Kasumi-1 (cell line): ENCODE measurements around the gene GIMAP6.
"Not testable (repeated sequence)": the region's sequence is repeated elsewhere in the genome, so short reads cannot be mapped to it uniquely, and the experiment has no call there.

Experiments
- DNase-seq, 2 experiments: peaks; one replicate each; lab custom pipeline; 2025; lab: John Stamatoyannopoulos, UW

The GIMAP6 gene

DNA sequence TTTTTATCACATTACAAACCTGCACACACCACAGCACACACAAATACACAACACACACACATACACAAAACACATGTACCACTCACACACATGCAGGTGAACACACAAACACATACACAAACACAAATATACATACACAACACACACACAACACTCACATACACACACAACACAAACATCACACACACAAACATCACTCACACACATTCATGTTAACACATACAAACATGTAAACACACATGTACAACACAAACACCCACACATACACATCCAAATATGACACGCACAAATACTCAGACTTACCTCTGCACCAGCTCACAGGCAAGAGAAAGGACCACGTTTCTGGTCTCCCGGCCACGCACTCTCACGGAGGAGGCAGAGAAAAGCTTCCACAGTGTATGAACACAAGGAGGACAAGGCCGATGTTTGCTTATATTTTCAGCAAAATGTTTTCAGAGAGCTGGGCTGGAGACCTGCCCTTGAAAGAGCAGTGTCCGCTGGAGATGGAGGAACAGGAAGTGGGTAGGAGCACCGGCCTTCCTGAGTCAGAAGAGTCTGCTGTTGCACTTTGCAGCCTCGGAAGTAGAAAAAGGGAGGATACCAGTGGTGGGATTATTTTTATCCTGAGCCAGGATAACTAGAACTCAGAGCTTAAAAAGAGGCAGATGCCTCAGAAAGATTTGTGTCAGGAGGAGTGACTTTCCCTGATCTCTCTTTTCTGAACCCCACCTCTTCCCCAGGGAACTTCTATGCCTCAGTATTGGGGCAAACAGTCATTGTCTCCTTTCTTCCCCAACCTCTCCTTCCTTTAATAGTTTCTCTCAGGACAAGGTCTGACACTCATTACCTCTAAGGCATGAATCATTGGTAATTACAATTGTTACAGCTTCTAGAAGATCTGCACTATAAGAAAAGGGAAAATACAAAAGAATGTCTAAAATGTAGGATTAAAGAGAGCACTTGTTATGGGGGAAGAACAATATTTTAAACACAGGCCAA is at the start of gene GIMAP6:
TSS of gene GIMAP6 (minus strand) at position 520 of the 999 bp plus-strand sequence. CDS start 2,243 bp downstream, outside the sequence.
- peak; percentile 76 to 78 for DNase-seq

DNA sequence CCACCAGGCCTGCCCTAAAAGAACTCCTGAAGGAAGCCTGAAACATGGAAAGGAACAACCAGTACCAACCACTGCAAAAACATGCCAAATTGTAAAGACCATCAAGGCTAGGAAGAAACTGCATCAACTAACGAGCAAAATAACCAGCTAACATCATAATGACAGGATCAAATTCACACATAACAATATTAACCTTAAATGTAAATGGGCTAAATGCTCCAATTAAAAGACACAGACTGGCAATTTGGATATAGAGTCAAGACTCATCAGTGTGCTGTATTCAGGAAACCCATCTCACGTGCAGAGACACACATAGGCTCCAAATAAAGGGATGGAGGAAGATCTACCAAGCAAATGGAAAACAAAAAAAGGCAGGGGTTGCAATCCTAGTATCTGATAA is 48.2 kb upstream of the GIMAP6 start:
- not testable (repeated sequence) for DNase-seq

DNA sequence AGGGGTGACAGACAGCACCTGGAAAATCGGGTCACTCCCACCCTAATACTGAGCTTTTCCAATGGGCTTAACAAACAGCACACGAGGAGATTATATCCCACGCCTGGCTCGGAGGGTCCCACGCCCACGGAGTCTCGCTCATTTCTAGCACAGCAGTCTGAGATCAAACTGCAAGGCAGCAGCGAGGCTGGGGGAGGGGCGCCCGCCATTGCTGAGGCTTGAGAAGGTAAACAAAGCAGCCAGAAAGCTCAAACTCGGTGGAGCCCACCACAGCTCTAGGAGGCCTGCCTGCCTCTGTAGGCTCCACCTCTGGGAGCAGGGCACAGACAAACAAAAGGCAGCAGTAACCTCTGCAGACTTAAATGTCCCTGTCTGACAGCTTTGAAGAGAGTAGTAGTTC is 46.4 kb upstream of the GIMAP6 start:
- not testable (repeated sequence) for DNase-seq

DNA sequence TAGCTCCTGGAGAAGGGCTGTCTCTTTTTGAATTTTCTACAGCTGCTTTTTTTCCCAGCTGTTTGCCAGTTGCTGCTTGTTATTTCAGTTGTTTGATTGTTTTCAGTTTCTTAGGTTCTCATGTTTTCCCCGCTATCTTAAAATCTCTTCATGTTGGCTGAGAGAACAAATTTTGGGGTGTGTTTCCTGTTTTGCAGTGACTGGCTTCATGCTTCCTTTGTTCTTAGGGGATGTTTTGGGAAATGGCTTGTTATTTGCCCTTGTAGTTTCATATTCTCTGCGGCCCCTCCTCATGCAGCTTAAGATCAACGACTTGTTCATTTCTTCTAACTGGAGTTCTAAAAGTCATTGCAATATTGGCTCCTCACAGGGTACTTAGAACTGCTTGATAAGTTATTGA is 44.7 kb upstream of the GIMAP6 start:
- DNase-seq = not testable (repeated sequence)

DNA sequence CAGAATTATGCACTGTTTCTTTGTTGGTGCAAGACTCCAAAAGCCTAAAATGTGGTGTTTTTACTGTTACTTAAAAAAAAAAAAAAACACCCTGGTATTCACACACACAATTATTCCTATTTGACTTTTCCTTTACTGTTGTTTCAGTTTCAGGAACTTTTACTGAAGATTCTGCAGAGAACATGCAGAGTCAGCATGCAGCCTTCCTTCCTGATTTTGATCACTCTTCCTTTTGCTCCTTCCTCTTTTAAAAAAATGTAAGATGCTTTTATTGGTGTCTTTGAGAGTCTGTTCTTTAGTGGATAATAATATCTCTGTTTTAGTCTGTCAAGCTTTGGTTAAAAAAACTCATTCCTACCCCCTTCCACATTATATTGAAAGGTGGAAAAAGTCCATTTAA is 44.1 kb upstream of the GIMAP6 start:
- DNase-seq = peak; percentile 26 to 46

DNA sequence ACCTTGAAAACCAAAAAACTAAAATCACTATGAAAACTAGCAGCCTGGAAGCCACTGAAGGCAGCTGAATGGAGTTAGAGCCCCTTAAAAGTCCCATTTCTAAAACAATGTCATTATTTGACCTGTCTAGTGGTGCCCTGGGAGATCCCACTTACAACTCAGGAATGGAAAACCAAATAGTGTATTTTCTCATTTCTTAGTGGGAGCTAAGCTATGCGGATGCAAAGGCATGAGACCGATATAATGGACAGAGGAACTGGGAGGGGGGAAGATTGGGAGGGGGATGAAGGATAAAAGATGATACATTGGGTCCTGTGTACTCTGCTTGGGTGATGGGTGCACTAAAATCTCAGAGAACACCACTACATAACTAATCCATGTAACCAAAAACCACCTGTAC is 43.5 kb upstream of the GIMAP6 start:
- DNase-seq = no peak

DNA sequence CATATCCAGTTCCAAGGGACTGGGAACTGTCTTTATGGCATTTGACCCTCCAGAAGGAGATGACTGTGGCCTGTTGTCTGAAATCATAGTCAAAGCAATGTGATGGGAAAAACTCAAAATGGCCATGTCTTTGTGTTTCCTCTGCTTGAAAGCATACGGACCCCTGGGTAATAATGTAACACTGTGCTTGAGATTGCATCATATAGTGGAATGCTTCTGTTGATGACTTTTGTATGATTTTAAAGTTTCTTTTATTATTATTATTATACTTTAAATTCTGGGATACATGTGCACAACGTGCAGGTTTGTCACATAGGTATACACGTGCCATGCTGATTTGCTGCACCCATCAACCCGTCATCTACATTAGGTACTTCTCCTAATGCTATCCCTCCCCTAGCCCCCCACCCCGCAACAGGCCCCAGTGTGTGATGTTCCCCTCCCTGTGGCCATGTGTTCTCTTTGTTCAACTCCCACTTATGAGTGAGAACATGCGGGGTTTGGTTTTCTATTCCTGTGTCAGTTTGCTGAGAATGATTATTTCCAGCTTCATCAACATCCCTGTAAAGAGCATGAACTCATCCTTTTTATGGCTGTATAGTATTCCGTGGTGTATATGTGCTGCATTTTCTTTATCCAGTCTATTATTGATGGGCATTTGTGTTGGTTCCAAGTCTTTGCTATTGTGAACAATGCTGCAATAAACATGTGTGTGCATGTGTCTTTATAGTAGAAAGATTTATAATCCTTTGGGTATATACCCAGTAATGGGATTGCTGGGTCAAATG is 39.8 kb upstream of the GIMAP6 start:
- not testable (repeated sequence) for DNase-seq

DNA sequence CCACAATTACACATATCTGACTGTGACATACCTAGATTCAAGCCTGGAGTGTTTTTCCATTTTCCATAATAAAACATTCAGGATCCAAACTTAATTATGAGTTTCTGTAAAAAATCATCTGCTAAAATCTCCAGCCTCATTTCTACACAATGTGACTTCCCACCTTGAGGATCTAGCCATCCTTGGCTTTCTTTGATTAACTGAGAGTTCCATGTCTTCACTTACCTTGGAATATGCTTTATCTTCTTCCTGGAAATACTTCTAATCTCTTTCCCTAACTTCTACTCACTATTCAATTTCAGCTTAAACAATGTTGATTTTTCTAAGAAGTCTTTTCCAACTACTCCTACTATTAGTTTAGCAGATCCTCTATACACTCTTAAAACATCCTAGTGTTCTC is 36.8 kb upstream of the GIMAP6 start:
- no peak for DNase-seq

DNA sequence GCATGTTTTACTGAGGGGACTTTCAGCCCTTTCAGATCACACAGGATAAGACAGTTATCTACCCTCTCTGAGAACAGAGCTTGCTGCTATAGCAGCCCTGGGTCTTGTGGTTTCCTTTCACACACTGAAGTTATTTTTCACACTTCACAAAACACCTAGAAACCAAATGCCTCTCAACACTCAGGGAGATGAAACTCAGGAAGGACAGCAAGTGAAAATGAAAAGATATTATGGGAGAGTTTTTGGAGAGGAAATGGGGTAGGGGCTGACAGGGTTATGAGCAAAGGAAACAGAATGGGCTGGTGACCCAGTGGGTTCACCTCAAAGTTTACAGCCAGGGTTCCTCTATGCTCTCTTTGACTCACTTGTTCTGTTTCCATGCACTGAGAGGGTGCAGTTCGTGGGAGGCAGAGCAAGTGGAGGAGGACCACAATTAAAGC is 36.3 kb upstream of the GIMAP6 start:
- peak; percentile 38 to 61 for DNase-seq

DNA sequence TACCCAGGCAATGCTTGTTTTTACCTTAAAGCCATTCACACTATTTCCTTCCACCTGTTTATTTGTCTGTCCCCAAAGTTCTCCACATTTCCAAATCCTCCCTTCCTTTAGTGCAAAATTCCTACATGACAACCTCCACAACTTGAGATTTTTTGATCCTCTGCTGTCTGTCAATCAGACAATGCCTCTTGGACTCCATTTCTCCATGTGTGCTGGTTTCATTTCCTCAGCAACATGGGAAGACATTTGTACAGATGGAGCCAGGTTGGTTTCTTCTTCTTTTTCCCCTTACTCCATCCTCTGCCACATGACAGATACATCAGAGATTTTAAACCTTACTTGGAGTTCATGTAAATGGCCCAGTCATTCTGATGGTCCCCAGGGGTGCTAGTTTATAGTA is 34.2 kb upstream of the GIMAP6 start:
- DNase-seq = no peak

DNA sequence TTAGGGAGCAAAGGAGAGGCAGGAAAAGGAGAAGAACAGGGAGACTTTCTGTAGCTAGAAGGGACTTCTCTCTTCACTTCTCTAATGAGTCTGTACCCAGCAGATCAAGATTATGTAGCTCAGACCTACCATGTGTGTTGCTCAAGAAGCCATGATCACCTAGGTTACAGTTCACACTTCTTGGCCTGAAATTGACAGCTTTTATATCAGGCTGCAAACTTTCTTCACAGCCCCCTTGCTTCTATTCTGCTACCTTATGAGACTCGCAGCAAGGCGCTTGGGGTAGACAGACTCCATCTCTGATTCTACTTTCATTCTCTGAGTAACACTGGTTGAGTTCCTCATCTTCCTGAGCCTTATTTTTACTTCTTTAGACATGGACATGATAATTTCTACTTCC is 33.7 kb upstream of the GIMAP6 start:
- peak; percentile 10 to 13 for DNase-seq

DNA sequence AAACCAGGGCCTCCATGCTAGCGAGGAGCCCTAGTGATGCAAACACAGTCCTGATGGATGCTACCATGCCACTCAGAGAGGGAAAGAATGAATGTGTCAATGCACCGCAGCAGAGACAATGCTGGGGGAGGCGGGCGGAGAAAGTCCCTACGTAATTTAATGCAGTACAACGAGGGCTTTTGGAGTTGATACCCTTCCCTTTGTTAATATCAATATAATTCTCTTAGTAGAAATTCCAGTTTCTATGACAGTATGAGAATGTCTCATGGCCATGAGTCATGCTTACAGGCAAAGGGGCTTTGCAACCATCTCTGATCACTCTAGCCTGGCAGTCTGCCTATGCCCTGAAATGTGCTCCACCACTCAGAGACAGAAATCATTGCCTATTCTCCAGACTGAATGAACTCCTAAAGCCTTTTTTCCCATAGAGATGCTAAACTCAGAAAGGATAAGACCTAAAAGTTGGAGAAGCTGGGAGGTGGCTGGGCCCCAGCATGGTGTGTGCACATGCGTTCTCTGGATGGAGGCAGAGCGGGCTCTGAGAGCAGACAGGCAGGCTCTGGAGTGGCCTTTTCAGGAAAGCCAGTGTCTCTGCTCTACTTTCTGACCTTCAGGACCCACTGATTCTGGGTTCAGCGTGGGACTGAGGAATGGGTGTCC is 33.0 kb upstream of the GIMAP6 start:
- DNase-seq = no peak

DNA sequence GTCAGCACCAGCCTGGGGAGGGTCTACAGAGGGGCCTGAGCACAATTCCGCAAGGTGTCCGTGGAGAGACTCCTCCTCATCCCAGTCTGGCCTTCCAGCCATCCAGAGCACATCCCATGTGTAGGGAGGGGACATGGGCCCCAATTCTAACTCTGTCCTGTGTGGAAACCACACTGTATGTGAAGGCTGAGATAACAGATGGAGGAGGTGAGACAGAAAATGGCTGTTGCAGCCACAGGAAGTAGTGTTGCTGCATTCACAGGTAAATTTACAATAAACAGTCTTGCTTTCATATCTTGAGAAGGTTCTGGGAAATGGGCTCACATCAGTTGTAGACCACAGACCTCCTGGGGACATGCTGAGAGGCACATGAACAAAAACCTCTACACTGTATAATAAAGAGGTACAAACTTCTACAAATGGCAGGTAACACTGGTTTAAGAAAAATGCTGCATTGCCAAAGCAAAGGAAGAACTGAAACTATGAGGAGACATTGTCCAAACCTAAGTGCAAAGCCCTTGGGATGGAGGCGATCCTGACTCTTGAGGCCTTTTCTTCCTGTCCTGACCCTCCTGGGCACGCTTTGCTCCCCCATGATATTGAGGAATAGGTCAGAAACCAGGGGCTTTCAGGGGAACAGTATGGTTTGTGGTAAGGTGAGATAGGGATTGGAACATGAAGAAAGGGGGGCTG is 31.8 kb upstream of the GIMAP6 start:
- peak in 1 of 2 experiments; percentile 13 for DNase-seq

DNA sequence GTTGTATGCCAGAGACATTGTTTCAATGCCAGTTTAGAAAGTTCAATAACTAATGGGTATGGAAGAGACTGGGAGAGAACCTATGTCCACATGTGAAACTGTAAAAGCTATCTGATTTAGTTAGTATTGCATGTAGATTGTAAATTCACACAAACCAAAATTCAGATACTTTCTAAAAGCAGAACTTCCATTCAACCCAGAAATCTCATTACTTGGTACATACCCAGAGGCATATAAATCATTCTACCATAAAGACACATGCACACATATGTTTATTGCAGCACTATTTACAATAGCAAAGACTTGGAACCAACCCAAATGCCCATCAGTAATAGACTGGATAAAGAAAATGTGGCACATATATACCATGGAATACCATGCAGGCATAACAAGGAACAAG is 30.6 kb upstream of the GIMAP6 start:
- not testable (repeated sequence) for DNase-seq

DNA sequence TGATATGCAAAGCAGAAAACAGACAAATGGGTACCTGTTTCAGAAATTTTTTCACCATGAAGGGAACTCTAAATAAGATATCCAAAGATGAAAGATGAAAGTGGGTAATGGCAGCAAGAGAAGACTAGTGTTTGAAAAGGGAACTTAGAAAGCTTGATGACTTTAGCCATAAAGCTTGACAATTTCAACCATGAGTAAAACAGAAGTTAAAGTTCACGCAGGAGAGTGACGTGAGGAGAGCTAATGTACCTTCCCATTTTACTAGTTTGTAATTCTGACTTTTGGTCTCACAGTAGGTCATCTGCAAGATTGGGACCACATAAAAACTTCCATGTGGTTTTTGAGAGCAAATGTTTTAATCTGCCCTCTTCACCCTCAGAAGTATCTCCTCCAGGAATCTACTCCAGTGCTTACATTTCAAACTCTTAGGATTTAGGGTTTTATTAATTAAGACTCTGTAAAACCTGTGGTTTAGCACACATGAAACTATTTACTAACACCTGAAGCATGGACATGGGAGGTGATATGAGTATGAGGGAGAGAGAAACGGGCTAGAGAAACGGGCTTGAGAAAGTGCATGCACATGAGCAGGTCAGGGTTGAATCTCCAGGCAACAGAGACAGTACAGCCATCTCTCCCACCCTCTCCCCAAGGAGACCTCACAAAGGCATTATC is 28.9 kb upstream of the GIMAP6 start:
- DNase-seq = no peak

DNA sequence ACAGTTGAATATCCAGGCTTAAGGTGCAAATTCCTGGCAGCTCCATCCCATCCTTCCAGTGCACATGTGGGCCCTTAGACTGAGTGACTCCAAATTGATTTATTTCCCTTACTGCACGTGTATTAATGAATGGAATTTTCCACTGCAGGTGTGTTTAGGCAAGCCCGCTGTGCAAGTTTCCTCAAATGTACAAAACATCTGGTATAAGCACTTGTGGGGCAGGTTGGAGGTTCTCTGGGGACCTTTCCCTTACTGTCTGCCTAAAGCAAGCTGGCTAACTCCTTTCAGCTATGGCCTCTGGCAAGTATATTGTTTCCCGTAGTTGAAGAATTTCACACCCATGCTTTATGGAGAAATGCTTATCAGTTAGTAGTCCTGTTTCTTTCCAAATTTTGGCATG is 25.3 kb upstream of the GIMAP6 start:
- DNase-seq = no peak

DNA sequence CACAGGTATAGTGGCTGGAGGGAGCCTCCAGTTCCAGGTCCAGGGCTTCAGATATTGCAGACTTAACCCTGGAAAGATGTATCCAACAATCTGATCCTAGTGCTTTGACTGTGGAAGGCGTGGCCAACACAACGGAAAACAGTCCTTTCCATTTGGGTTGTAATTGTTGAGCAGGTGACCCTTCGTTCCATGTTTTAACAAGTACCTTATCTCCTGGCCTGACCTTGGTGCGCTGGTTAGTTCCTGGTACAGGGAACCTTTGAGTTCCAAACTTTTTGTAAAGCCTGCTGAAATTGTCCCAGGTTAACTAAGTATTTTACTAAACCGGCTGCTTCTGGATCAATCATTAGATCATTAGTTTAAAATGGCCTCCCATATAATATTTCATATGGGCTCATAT is 23.9 kb upstream of the GIMAP6 start:
- DNase-seq = no peak

DNA sequence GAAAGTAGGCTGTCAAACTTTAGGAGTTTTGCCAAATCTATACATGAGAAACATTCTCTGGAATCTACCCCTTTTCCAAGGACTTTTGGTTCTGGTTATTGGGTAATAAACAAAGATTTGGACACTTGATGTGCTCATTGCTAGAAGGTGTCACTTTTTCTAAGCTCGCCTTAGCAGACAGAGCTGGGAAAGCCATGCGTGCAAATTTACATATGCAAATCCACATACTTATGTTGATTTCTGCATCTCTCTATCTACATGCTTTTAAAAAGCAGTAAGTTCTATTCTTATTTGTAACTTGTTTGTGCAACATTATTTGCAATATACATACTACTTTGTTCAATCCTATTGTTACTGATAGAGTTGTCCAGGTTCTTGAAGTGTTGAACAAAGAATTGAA is 22.5 kb upstream of the GIMAP6 start:
- DNase-seq = no peak

DNA sequence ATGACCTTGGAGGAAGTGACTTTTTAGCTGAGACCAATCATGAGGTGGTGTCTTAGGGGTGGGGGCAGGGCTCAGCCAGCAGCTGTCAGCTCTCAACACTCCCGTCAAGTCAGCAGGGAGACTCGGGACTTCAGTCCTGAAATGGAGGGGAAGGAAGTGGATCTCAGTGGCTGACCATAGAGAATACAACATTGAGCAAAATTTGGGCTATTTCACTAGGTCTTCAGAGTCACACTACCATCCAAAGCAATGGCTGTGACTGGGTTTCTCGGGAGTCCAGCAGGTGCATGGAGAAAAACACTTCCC is 16.8 kb upstream of the GIMAP6 start:
- DNase-seq = no peak

DNA sequence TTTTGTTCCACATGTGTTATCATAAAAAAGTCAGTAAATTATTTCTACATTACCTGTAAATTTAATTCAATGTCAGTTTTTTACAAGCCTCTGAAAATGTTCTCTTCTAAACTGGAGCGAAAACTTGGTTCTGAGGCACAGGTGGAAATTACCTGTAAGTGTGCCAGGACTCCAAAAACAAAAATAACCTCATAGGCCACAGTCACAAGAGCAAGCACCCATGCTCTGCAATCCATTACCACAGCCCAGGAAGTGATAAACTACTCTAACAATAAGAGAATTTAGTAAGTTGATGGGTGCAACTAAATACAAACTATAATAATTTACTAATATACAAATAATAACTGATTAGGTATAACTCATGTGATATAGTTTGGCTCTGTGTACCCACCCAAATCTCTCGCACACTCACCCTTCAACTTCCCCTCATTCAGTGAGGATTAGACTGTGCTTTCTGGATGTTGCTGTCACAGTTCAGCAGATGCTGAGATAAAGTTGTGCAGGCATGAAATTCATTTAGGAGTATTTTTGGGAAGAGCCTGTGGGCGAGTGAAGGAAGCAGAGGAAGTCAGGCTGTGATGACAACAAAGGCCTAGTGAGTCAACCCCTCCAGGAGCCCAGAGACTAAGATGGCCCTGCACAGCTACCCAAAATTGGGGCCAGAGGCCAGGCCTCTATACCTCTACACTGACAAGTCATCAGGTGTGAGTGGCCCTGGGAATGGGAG is 16.3 kb upstream of the GIMAP6 start:
- DNase-seq = no peak
